ENCODE data around the gene TTC19.

GRCh38 chr17:16073845-16074244 lies 74.2 kb downstream of the TTC19 start:
- TF ChIP-seq CTCF (IDR thresholded peaks at IDR 0.05; ENCODE audit: insufficient read depth, low read length), result no peak
- TF ChIP-seq, protein P1, sequence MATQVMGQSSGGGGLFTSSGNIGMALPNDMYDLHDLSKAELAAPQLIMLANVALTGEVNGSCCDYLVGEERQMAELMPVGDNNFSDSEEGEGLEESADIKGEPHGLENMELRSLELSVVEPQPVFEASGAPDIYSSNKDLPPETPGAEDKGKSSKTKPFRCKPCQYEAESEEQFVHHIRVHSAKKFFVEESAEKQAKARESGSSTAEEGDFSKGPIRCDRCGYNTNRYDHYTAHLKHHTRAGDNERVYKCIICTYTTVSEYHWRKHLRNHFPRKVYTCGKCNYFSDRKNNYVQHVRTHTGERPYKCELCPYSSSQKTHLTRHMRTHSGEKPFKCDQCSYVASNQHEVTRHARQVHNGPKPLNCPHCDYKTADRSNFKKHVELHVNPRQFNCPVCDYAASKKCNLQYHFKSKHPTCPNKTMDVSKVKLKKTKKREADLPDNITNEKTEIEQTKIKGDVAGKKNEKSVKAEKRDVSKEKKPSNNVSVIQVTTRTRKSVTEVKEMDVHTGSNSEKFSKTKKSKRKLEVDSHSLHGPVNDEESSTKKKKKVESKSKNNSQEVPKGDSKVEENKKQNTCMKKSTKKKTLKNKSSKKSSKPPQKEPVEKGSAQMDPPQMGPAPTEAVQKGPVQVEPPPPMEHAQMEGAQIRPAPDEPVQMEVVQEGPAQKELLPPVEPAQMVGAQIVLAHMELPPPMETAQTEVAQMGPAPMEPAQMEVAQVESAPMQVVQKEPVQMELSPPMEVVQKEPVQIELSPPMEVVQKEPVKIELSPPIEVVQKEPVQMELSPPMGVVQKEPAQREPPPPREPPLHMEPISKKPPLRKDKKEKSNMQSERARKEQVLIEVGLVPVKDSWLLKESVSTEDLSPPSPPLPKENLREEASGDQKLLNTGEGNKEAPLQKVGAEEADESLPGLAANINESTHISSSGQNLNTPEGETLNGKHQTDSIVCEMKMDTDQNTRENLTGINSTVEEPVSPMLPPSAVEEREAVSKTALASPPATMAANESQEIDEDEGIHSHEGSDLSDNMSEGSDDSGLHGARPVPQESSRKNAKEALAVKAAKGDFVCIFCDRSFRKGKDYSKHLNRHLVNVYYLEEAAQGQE (IDR thresholded peaks at IDR 0.05; ENCODE audit: insufficient replicate concordance, low read depth), result no peak
